H1 (cell line): ENCODE measurements around the gene POU2F2.

Experiments
- CHD1 ChIP-seq: IDR thresholded peaks from 2 replicates; pipeline ENCODE4 v1.6.1; 2012; ENCODE audit warnings: low read depth, low read length, improper control_type of control experiment
- POLR2A ChIP-seq, 2 experiments: IDR thresholded peaks; 1 replicate in 1 of 2; 2 replicates in 1 of 2; pipeline ENCODE4 v1.6.1; 2011; ENCODE audit warnings: low read depth in 2 of 2, low read length in 2 of 2, mild to moderate bottlenecking in 2 of 2; ENCODE audit errors: control extremely low read depth in 1 of 2
- RAD21 ChIP-seq, 2 experiments: IDR thresholded peaks in 1 of 2; conservative IDR thresholded peaks in 1 of 2; 2 replicates each; pipeline ENCODE4 v1.6.1; 2011; ENCODE audit warnings: low read depth in 2 of 2, low read length in 2 of 2, improper control_type of control experiment in 1 of 2, inconsistent platforms in 1 of 2, mild to moderate bottlenecking in 1 of 2, moderate library complexity in 1 of 2
- RFX5 ChIP-seq: IDR thresholded peaks from 2 replicates; pipeline ENCODE4 v1.6.1; 2011; ENCODE audit warnings: low read depth, low read length, improper control_type of control experiment, borderline replicate concordance
- SAP30 ChIP-seq: fragments of 300-600 bp; sonication (generic); IDR thresholded peaks from 2 replicates; pipeline ENCODE4 v1.7.1; 2012; ENCODE audit warnings: low read length, moderate library complexity, mild to moderate bottlenecking, inconsistent platforms; ENCODE audit not compliant: insufficient read depth, insufficient replicate concordance
- TAF1 ChIP-seq: IDR thresholded peaks from 2 replicates; pipeline ENCODE4 v1.6.1; 2011; ENCODE audit warnings: mild to moderate bottlenecking, low read depth, low read length
- ZNF274 ChIP-seq: IDR thresholded peaks from 2 replicates; pipeline ENCODE4 v1.7.0; 2012; ENCODE audit warnings: low read length, borderline replicate concordance; ENCODE audit errors: extremely low read depth
- TF ChIP-seq, protein P1 (sequence below), 3 experiments: IDR thresholded peaks; 1 replicate in 2 of 3; 2 replicates in 1 of 3; pipeline versions ENCODE4 v1.5.1 to v1.6.1; 2011; ENCODE audit warnings: low read length in 3 of 3, mild to moderate bottlenecking in 3 of 3, inconsistent platforms in 2 of 3, low read depth in 1 of 3, moderate library complexity in 1 of 3; ENCODE audit not compliant: insufficient read depth in 1 of 3; ENCODE audit errors: control extremely low read depth in 1 of 3
- TF ChIP-seq, protein P2 (sequence below): IDR thresholded peaks from 2 replicates; pipeline ENCODE4 v1.6.1; 2012; ENCODE audit warnings: inconsistent platforms

DNA sequence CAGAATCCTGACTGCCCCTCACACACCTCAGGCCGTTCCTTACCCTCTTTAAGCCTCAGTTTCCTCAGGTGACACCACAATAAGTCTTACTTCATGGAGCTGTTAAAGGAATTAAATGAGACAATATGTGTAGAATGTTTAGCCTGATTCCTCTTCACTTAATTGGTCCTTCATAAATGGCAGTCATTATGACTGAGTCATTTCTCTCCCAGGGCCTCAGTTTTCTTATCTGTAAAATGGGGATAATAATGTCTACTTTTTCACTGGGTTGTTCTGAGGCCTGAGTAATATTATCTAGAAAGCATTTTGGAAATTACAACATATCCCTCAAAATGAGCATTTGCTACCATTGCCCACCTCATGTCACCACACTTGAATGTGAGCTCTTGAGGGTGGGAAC lies 21.6 kb downstream of the POU2F2 start:
- TF ChIP-seq ZNF274 = no peak
- TF ChIP-seq, protein P1, sequence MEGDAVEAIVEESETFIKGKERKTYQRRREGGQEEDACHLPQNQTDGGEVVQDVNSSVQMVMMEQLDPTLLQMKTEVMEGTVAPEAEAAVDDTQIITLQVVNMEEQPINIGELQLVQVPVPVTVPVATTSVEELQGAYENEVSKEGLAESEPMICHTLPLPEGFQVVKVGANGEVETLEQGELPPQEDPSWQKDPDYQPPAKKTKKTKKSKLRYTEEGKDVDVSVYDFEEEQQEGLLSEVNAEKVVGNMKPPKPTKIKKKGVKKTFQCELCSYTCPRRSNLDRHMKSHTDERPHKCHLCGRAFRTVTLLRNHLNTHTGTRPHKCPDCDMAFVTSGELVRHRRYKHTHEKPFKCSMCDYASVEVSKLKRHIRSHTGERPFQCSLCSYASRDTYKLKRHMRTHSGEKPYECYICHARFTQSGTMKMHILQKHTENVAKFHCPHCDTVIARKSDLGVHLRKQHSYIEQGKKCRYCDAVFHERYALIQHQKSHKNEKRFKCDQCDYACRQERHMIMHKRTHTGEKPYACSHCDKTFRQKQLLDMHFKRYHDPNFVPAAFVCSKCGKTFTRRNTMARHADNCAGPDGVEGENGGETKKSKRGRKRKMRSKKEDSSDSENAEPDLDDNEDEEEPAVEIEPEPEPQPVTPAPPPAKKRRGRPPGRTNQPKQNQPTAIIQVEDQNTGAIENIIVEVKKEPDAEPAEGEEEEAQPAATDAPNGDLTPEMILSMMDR (IDR thresholded peaks at IDR 0.05; ENCODE audit: control extremely low read depth in 1 of 3, insufficient read depth in 1 of 3, low read depth in 1 of 3, low read length in 3 of 3) = no peak
- no peak for TF ChIP-seq POLR2A (IDR thresholded peaks at IDR 0.05; ENCODE audit: control extremely low read depth in 1 of 2, low read depth in 2 of 2, low read length in 2 of 2)
- TF ChIP-seq CHD1 = no peak
- TF ChIP-seq SAP30 = no peak
- TF ChIP-seq, protein P2, sequence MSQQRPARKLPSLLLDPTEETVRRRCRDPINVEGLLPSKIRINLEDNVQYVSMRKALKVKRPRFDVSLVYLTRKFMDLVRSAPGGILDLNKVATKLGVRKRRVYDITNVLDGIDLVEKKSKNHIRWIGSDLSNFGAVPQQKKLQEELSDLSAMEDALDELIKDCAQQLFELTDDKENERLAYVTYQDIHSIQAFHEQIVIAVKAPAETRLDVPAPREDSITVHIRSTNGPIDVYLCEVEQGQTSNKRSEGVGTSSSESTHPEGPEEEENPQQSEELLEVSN = no peak
- TF ChIP-seq RFX5 = no peak
- TF ChIP-seq RAD21 (IDR thresholded peaks at IDR 0.05 in 1 of 2, conservative IDR thresholded peaks at IDR 0.05 in 1 of 2; ENCODE audit: low read depth in 2 of 2, low read length in 2 of 2) = no peak
- TF ChIP-seq TAF1 = no peak
